GM12878 (cell line): ENCODE measurements around the gene DUOX1. TPM values are rescaled to one million over a fixed set of nuclear protein-coding genes. Genes with fewer than 3 reads are reported as not detected.

ENCODE experiments used
- ASH2L ChIP-seq: fragments of 300-600, 200-600 bp; sonication (generic); IDR thresholded peaks from 2 replicates; pipeline ENCODE4 v1.6.1; 2017; ENCODE audit warnings: low read depth, mild to moderate bottlenecking, borderline replicate concordance
- CEBPB ChIP-seq, 2 experiments: fragments of 150-350 bp in 1 of 2; IDR thresholded peaks; 2 replicates each; pipeline ENCODE4 v1.6.1; 2012 to 2014; ENCODE audit warnings: low read depth in 2 of 2, low read length in 2 of 2, borderline replicate concordance in 1 of 2, inconsistent platforms in 1 of 2
- CHD4 ChIP-seq: fragments of 200-600 bp; sonication (generic); IDR thresholded peaks from 2 replicates; pipeline ENCODE4 v1.6.1; 2016; ENCODE audit warnings: mild to moderate bottlenecking
- CREM ChIP-seq: IDR thresholded peaks from 2 replicates; pipeline ENCODE4 v1.6.1; 2014; ENCODE audit warnings: antibody characterized with exemption, low read depth
- EGR1 ChIP-seq, 2 experiments: IDR thresholded peaks; 1 replicate in 1 of 2; 2 replicates in 1 of 2; pipeline ENCODE4 v1.6.1; 2011 to 2012; ENCODE audit warnings: low read depth in 2 of 2, low read length in 2 of 2, borderline replicate concordance in 1 of 2, mild to moderate bottlenecking in 1 of 2, moderate library complexity in 1 of 2
- ESRRA ChIP-seq: IDR thresholded peaks from 2 replicates; pipeline ENCODE4 v1.6.1; 2012; ENCODE audit warnings: mild to moderate bottlenecking, low read length, improper control_type of control experiment
- EZH2 ChIP-seq: IDR thresholded peaks from 2 replicates; pipeline ENCODE4 v1.6.1; 2012; ENCODE audit warnings: low read depth, mild to moderate bottlenecking, control low read depth, inconsistent platforms, low read length, borderline replicate concordance; ENCODE audit not compliant: control insufficient read depth
- FOS ChIP-seq: IDR thresholded peaks from 3 replicates; pipeline ENCODE4 v1.6.1; 2011; ENCODE audit warnings: borderline replicate concordance; ENCODE audit not compliant: insufficient read length; ENCODE audit errors: extremely low read depth
- HDAC6 ChIP-seq: fragments of 200-600 bp; sonication (generic); IDR thresholded peaks from one replicate; pipeline ENCODE4 v1.8.0; 2017; ENCODE audit warnings: antibody characterized with exemption; ENCODE audit not compliant: unreplicated experiment
- IRF4 ChIP-seq: IDR thresholded peaks from 2 replicates; pipeline ENCODE4 v1.6.1; 2011; ENCODE audit warnings: low read depth, low read length
- POLR2A ChIP-seq: IDR thresholded peaks from 2 replicates; pipeline ENCODE4 v1.6.1; 2011; ENCODE audit warnings: low read depth, mild to moderate bottlenecking, low read length
- POU2F2 ChIP-seq: IDR thresholded peaks from 3 replicates; pipeline ENCODE4 v1.6.1; 2011; ENCODE audit warnings: low read depth, mild to moderate bottlenecking, low read length, borderline replicate concordance
- RAD21 ChIP-seq: IDR thresholded peaks from 2 replicates; pipeline ENCODE4 v1.6.1; 2011; ENCODE audit warnings: mild to moderate bottlenecking, low read depth, low read length, moderate library complexity; ENCODE audit not compliant: insufficient read depth
- SMAD1 ChIP-seq: fragments of 450-650 bp; IDR thresholded peaks from 2 replicates; pipeline ENCODE4 v1.6.1; 2018; ENCODE audit warnings: mild to moderate bottlenecking, low read depth; ENCODE audit not compliant: partially characterized antibody
- SP1 ChIP-seq: IDR thresholded peaks from one replicate; pipeline ENCODE4 v1.6.1; 2011; ENCODE audit warnings: low read depth, low read length
- TARDBP ChIP-seq: IDR thresholded peaks from 2 replicates; pipeline ENCODE4 v1.6.1; 2016; ENCODE audit warnings: borderline replicate concordance
- TCF3 ChIP-seq: IDR thresholded peaks from 2 replicates; pipeline ENCODE4 v1.6.1; 2012; ENCODE audit warnings: low read depth, mild to moderate bottlenecking, low read length, borderline replicate concordance; ENCODE audit not compliant: insufficient read depth
- WRNIP1 ChIP-seq: IDR thresholded peaks from 2 replicates; pipeline ENCODE4 v1.6.1; 2011; ENCODE audit warnings: low read depth, low read length, improper control_type of control experiment, borderline replicate concordance
- YY1 ChIP-seq: IDR thresholded peaks from 2 replicates; pipeline ENCODE4 v1.6.1; 2011; ENCODE audit warnings: low read depth, mild to moderate bottlenecking, low read length
- ZNF217 ChIP-seq: fragments of 450-650 bp; IDR thresholded peaks from 2 replicates; pipeline ENCODE4 v1.6.1; 2017; ENCODE audit warnings: antibody characterized with exemption, mild to moderate bottlenecking
- ZNF24 ChIP-seq: fragments of 450-650 bp; IDR thresholded peaks from 2 replicates; pipeline ENCODE4 v1.6.1; 2017; ENCODE audit warnings: antibody characterized with exemption, mild to moderate bottlenecking
- polyA plus RNA-seq, 11 experiments: library from polyadenylated mRNA; depleted of rRNA in 4 of 11; unstranded in 6 of 11; stranded (reverse) in 5 of 11; fragments of >200 nt; fragmentation: Nextera tagmentation in 4 of 11; fragmentation: Illumina TruSeq in 1 of 11; extraction: Ambion mirVana in 4 of 11; extraction: Trizol in 1 of 11; gene quantifications; 1 replicate in 1 of 11; 2 replicates in 10 of 11; pipeline versions ENCODE4 v1.2.1 to v1.2.3, GENCODE V29; 2011 to 2016; ENCODE audit warnings: inconsistent platforms in 2 of 11, missing spikeins in 2 of 11, low read depth in 1 of 11
- total RNA-seq, 4 experiments: library from RNA; depleted of rRNA in 3 of 4; stranded (reverse); fragments of >200 nt in 3 of 4; fragmentation: Illumina TruSeq in 1 of 4; extraction: Trizol in 1 of 4; gene quantifications; 2 replicates each; pipeline versions ENCODE4 v1.2.1 to v1.2.3, GENCODE V29; 2013 to 2021
- TF ChIP-seq, protein P1 (sequence below): fragments of 450-650 bp; formaldehyde crosslinking; IDR thresholded peaks from 2 replicates; pipeline ENCODE4 v1.4.0; 2020; ENCODE audit warnings: mild to moderate bottlenecking, moderate library complexity
- TF ChIP-seq, protein P2 (sequence below): fragments of 450-650 bp; IDR thresholded peaks from 2 replicates; pipeline ENCODE4 v1.6.1; 2016; ENCODE audit warnings: mild to moderate bottlenecking
- TF ChIP-seq, protein P3 (sequence below): IDR thresholded peaks from 2 replicates; pipeline ENCODE4 v1.6.1; 2011; ENCODE audit warnings: borderline replicate concordance, low read depth, mild to moderate bottlenecking, moderate library complexity, low read length; ENCODE audit not compliant: insufficient read depth, poor library complexity, severe bottlenecking

DUOX1 gene
- total and polyA plus RNA-seq, 10 of the 15 experiments (the other 5 are each of a cell fraction or from before 2014, with no cell fraction given), result 0.02 to 2.1 (median 0.26) TPM; not detected in 3

DNA sequence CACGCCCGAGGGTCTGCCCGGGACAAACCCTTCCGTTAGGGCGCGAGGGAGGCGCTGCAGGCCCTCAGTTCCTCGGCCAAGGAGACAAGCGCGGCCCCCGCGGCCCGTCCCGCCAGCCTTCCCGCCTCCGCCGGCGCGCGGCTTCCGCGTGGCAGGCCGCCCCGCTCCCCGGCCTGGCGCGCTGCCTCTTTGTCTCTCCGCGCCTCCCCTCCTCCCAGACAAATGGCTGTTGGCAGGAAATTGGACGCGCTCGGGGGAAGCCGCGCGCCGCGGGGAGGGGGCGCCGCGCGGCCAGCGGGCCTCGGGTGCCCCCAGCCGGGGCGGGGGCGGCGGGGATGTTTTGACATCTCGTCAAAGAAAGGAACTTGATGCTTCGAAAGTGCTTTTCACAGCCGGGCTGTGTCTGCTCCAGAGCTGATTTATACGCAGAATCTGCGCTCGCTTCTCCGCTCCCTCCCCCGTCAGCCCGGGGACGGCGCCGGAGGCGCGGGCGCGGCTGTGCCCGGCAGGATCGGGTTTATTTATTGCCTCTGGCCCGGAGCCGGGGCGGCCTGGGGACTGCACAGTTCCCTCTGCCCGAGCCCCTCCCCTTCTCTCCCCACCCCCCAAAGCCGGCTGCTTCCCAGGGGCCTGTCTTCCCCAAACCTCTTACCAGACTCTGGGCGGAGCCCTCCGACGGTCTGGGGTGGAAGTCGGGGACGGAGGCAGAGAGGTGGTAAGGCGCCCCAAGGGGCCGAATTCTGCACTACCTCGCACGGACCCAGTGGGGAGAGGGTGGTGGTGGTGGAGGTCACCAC is 37.2 kb downstream of the DUOX1 start (continued):
- TF ChIP-seq, protein P1, sequence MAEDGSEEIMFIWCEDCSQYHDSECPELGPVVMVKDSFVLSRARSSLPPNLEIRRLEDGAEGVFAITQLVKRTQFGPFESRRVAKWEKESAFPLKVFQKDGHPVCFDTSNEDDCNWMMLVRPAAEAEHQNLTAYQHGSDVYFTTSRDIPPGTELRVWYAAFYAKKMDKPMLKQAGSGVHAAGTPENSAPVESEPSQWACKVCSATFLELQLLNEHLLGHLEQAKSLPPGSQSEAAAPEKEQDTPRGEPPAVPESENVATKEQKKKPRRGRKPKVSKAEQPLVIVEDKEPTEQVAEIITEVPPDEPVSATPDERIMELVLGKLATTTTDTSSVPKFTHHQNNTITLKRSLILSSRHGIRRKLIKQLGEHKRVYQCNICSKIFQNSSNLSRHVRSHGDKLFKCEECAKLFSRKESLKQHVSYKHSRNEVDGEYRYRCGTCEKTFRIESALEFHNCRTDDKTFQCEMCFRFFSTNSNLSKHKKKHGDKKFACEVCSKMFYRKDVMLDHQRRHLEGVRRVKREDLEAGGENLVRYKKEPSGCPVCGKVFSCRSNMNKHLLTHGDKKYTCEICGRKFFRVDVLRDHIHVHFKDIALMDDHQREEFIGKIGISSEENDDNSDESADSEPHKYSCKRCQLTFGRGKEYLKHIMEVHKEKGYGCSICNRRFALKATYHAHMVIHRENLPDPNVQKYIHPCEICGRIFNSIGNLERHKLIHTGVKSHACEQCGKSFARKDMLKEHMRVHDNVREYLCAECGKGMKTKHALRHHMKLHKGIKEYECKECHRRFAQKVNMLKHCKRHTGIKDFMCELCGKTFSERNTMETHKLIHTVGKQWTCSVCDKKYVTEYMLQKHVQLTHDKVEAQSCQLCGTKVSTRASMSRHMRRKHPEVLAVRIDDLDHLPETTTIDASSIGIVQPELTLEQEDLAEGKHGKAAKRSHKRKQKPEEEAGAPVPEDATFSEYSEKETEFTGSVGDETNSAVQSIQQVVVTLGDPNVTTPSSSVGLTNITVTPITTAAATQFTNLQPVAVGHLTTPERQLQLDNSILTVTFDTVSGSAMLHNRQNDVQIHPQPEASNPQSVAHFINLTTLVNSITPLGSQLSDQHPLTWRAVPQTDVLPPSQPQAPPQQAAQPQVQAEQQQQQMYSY, result 0 out of 2 replicates have a peak, but pooled peaks have one; percentile 11
- TF ChIP-seq EGR1 (IDR thresholded peaks at IDR 0.05; ENCODE audit: borderline replicate concordance in 1 of 2, low read depth in 2 of 2, low read length in 2 of 2) (peak in 1 of 2 experiments; percentile 65; a peak in 2 of 3 replicates), HDAC6 (peak; percentile 63), TCF3 (0 out of 2 replicates have a peak, but pooled peaks have one; percentile 36), POLR2A (peak; percentile 75), CEBPB (IDR thresholded peaks at IDR 0.05; ENCODE audit: borderline replicate concordance in 1 of 2, low read depth in 2 of 2, low read length in 2 of 2) (no peak), FOS (no peak), WRNIP1 (0 out of 2 replicates have a peak, but pooled peaks have one; percentile 37), CREM (peak; percentile 31), ZNF24 (peak; percentile 57; the same call in 1 of the 2 replicates), POU2F2 (peak; percentile 20; the same call in 2 of the 3 replicates), ESRRA (no peak), RAD21 (peak; percentile 41), IRF4 (no peak), SP1 (peak; percentile 23), YY1 (peak; percentile 86), ASH2L (no peak; the same call in 1 of the 2 replicates), SMAD1 (no peak), EZH2 (no peak), TARDBP (no peak), ZNF217 (peak; percentile 75; the same call in 1 of the 2 replicates), CHD4 (no peak)
- TF ChIP-seq, protein P2, sequence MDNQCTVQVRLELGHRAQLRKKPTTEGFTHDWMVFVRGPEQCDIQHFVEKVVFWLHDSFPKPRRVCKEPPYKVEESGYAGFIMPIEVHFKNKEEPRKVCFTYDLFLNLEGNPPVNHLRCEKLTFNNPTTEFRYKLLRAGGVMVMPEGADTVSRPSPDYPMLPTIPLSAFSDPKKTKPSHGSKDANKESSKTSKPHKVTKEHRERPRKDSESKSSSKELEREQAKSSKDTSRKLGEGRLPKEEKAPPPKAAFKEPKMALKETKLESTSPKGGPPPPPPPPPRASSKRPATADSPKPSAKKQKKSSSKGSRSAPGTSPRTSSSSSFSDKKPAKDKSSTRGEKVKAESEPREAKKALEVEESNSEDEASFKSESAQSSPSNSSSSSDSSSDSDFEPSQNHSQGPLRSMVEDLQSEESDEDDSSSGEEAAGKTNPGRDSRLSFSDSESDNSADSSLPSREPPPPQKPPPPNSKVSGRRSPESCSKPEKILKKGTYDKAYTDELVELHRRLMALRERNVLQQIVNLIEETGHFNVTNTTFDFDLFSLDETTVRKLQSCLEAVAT, result 0 out of 2 replicates have a peak, but pooled peaks have one; percentile 35
- TF ChIP-seq, protein P3, sequence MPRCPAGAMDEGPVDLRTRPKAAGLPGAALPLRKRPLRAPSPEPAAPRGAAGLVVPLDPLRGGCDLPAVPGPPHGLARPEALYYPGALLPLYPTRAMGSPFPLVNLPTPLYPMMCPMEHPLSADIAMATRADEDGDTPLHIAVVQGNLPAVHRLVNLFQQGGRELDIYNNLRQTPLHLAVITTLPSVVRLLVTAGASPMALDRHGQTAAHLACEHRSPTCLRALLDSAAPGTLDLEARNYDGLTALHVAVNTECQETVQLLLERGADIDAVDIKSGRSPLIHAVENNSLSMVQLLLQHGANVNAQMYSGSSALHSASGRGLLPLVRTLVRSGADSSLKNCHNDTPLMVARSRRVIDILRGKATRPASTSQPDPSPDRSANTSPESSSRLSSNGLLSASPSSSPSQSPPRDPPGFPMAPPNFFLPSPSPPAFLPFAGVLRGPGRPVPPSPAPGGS, result peak; percentile 19
